ENCODE measurements around the gene FAM168A.
A peak's percentile ranks its signal among the peaks of the same experiment; 100 is the strongest.

The FAM168A gene

GRCh38 chr11:73382183-73382582 lies 215.7 kb downstream of the FAM168A start:
- TF ChIP-seq, protein P1, sequence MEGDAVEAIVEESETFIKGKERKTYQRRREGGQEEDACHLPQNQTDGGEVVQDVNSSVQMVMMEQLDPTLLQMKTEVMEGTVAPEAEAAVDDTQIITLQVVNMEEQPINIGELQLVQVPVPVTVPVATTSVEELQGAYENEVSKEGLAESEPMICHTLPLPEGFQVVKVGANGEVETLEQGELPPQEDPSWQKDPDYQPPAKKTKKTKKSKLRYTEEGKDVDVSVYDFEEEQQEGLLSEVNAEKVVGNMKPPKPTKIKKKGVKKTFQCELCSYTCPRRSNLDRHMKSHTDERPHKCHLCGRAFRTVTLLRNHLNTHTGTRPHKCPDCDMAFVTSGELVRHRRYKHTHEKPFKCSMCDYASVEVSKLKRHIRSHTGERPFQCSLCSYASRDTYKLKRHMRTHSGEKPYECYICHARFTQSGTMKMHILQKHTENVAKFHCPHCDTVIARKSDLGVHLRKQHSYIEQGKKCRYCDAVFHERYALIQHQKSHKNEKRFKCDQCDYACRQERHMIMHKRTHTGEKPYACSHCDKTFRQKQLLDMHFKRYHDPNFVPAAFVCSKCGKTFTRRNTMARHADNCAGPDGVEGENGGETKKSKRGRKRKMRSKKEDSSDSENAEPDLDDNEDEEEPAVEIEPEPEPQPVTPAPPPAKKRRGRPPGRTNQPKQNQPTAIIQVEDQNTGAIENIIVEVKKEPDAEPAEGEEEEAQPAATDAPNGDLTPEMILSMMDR (IDR thresholded peaks at IDR 0.05; ENCODE audit: insufficient read depth, low read depth, low read length, missing control alignments), result no peak
- DNase-seq (ENCODE audit: low read depth), result no peak
- H3K4me3 ChIP-seq (ENCODE audit: low read depth, low read length), result peak overlapping the region; percentile 29

DNA sequence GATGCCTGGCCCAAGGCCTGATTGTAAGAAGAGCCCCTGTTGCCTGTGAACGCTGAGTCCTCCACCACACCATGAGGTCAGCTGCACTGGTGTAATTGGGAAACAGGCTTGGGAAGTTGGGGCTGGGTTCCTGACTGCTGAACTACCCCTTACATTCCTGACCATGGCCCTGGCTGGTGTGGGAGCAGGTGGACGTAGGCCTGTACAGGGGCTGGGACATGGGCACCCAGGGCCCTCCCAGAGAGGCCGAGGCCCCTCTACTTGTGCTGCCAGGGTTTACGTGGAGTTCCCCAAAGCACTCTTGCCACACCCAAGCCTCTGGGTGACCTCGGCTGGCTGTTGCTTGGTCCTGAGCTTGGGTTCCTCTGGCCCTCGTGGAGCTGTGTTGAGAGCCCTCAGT lies 216.3 kb downstream of the FAM168A start:
- no peak for DNase-seq (ENCODE audit: low read depth)
- H3K4me3 ChIP-seq (ENCODE audit: low read depth, low read length), result peak overlapping the region; percentile 29
- TF ChIP-seq, protein P1 (IDR thresholded peaks at IDR 0.05; ENCODE audit: insufficient read depth, low read depth, low read length, missing control alignments), result no peak

DNA sequence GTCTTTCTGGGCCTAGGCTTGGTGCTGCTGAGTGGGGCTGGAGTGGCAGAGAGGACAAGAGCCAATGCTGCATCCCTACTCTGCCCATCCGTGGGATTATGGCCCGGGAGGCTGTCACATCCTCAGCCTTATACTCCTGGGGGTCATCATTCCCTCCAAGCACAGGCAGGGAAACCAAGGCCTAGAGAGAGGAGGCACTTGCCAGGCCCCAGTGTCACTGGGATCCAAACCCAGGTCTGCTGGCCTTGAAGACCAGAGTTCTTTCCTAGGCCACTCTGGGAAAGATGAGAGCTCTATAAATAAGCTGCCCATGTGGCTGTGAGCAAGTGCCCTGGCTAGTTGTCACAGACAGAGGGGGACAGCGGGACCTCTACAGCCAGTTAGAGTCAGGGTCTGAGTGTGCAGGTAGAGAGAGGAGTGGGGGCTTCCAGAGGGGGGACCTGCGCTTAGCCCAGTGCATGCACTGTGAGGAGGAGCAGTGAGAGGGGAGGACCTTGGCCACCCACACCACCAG lies 217.0 kb downstream of the FAM168A start:
- DNase-seq (ENCODE audit: low read depth), result no peak
- TF ChIP-seq, protein P1 (IDR thresholded peaks at IDR 0.05; ENCODE audit: insufficient read depth, low read depth, low read length, missing control alignments), result no peak
- H3K4me3 ChIP-seq (ENCODE audit: low read depth, low read length), result peak overlapping the region; percentile 7

DNA sequence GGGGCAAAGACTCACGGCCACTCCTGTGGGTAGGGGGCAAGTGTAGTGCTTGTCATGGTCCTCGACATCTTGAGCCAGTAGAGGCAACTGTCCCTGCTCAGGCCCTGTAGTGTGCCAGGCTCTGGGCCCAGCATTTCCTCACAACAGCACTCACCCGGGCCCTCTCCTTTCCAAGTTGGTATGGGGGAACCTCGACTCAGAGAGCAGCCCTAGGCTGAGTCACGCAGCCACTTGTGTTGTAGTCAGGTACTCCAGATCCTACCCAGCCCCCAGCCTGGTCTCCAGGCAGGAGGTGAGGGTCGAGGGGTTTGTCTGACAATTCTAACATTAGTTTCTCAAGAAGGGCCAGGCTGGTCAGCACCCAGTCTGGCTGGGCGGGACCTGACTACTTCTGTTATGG lies 217.6 kb downstream of the FAM168A start:
- peak overlapping the region; percentile 7 for H3K4me3 ChIP-seq (ENCODE audit: low read depth, low read length)
- TF ChIP-seq, protein P1 (IDR thresholded peaks at IDR 0.05; ENCODE audit: insufficient read depth, low read depth, low read length, missing control alignments), result no peak
- no peak for DNase-seq (ENCODE audit: low read depth)

DNA sequence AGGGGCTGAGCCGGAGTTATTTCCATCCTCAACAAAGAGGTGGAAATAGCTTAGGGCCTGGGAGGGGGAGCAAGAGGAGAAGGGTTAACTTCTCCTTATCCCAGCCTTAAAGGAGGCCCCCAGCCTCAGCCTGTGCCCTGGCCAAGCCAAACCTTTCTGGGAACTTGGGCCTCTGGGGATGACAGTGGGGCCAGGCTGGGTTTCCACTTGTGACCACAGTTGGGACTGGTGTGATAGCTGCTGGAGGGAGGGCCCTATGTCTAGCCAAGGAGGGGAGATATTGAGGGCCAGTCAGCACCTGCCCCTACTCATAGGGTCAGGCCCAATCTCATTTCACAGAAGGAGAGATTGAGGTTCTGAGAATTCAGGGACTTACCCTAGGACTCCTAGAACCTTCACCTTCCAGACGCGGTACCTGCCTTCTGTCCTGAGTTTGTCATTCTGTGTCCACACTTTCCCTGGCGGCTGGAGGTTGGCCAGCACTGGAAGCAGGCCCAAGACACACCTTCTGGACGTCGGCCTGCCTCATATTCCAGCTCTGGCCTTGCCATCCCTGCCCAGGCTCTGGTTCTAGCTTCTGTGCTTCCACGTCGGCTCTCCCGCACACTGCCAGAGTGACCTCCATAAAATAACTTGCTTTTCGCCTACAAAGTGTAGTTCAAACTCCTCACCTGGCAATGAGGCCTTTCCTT lies 218.6 kb downstream of the FAM168A start:
- TF ChIP-seq, protein P1 (IDR thresholded peaks at IDR 0.05; ENCODE audit: insufficient read depth, low read depth, low read length, missing control alignments), result no peak
- H3K4me3 ChIP-seq (ENCODE audit: low read depth, low read length), result peak overlapping the region; percentile 76
- no peak for DNase-seq (ENCODE audit: low read depth)

GRCh38 chr11:73376803-73377629 lies 220.9 kb downstream of the FAM168A start:
- peak; percentile 91 for DNase-seq (ENCODE audit: low read depth)
- H3K4me3 ChIP-seq (ENCODE audit: low read depth, low read length), result peak overlapping the region; percentile 76
- TF ChIP-seq, protein P1 (IDR thresholded peaks at IDR 0.05; ENCODE audit: insufficient read depth, low read depth, low read length, missing control alignments), result no peak
